Upper lobe of left lung (tissue), 4 donors: ENCODE measurements around the gene ANKRD23.

Experiments used
- POLR2A ChIP-seq, 4 donors: fragments of 450-650 bp; IDR thresholded peaks; one replicate each; pipeline ENCODE4 v1.5.1; 2016 to 2017; ENCODE audit warnings: antibody characterized with exemption in 4 of 4, mild to moderate bottlenecking in 2 of 4
- POLR2AphosphoS5 ChIP-seq, 2 donors: sonication (generic); formaldehyde crosslinking; IDR thresholded peaks; one replicate each; pipeline ENCODE4 v1.5.1; 2017; ENCODE audit warnings: antibody characterized with exemption in 2 of 2
- TF ChIP-seq, protein P1 (sequence below), 6 experiments: fragments of 450-650 bp in 4 of 6; fragments of 200-600 bp in 2 of 6; sonication (generic) in 2 of 6; IDR thresholded peaks; one replicate each; pipeline ENCODE4 v1.5.1; 2016 to 2019; ENCODE audit warnings: antibody characterized with exemption in 6 of 6

DNA sequence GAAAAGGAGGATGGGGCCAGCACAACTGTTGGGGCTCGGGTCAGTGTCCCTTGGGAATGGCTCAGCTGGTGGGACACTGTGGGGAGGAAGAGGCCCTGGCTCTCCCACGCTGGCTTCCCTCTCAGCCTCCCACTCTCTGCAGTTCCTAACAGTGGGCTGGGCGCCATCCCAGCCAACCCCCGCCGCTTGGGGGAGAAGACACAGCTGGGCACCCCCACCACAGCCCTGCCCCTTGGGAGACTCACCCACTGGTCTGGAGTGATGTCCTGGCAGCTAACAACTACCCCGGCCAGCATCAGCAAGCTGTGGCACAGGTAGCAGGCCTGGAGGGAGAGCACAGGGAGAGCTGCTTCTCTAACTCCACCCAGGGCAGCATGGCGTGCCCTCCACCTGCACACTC, 34.4 kb upstream of the ANKRD23 start:
- TF ChIP-seq POLR2A (IDR thresholded peaks at IDR 0.05) (no peak), POLR2AphosphoS5 (IDR thresholded peaks at IDR 0.05) (no peak)
- TF ChIP-seq, protein P1, sequence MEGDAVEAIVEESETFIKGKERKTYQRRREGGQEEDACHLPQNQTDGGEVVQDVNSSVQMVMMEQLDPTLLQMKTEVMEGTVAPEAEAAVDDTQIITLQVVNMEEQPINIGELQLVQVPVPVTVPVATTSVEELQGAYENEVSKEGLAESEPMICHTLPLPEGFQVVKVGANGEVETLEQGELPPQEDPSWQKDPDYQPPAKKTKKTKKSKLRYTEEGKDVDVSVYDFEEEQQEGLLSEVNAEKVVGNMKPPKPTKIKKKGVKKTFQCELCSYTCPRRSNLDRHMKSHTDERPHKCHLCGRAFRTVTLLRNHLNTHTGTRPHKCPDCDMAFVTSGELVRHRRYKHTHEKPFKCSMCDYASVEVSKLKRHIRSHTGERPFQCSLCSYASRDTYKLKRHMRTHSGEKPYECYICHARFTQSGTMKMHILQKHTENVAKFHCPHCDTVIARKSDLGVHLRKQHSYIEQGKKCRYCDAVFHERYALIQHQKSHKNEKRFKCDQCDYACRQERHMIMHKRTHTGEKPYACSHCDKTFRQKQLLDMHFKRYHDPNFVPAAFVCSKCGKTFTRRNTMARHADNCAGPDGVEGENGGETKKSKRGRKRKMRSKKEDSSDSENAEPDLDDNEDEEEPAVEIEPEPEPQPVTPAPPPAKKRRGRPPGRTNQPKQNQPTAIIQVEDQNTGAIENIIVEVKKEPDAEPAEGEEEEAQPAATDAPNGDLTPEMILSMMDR (IDR thresholded peaks at IDR 0.05): no peak
